Smooth muscle cell of the brain vasculature (primary cell): Measurements from ENCODE around the gene ZC2HC1C.
"Not testable (repeated sequence)": the region's sequence is repeated elsewhere in the genome, so short reads cannot be mapped to it uniquely, and the experiment has no call there.

Experiments used
- DNase-seq: peaks from one replicate; pipeline ENCODE4 v3.0.0-alpha.2; 2012; ENCODE audit warnings: low read depth, low spot score

Gene ZC2HC1C

GRCh38 chr14:75053396-75054291 lies 15.8 kb upstream of the ZC2HC1C start:
- no peak for DNase-seq

GRCh38 chr14:75054421-75054820 lies 15.0 kb upstream of the ZC2HC1C start:
- DNase-seq, result no peak

GRCh38 chr14:75059642-75060041 lies 9.8 kb upstream of the ZC2HC1C start:
- no peak for DNase-seq

GRCh38 chr14:75060420-75060819 lies 9.0 kb upstream of the ZC2HC1C start:
- no peak for DNase-seq

GRCh38 chr14:75063013-75063412 lies 6.4 kb upstream of the ZC2HC1C start:
- no peak for DNase-seq

GRCh38 chr14:75063491-75064204 lies 5.8 kb upstream of the ZC2HC1C start, which contains the start of gene ACYP1:
TSS of gene ACYP1 (minus strand) at chr14:75064024. CDS start at chr14:75063553, 471 bp downstream.
- peak; percentile 61 for DNase-seq

GRCh38 chr14:75064205-75064567 lies 5.3 kb upstream of the ZC2HC1C start:
- DNase-seq, result no peak

- DNase-seq, result no peak
Observed at GRCh38 chr14:75066691-75067090, 2.8 kb upstream of the ZC2HC1C start.

- DNase-seq, result no peak
Observed at GRCh38 chr14:75067212-75067611, 2.2 kb upstream of the ZC2HC1C start.

- DNase-seq, result not testable (repeated sequence)
Observed at GRCh38 chr14:75067765-75068164, 1.7 kb upstream of the ZC2HC1C start.

GRCh38 chr14:75068294-75069120 lies 934 bp upstream of the ZC2HC1C start:
- no peak for DNase-seq

GRCh38 chr14:75069811-75070145 lies 337 bp downstream of the ZC2HC1C start:
- DNase-seq, result no peak

GRCh38 chr14:75070383-75070782 lies 942 bp downstream of the ZC2HC1C start:
- DNase-seq, result no peak

GRCh38 chr14:75077794-75078193 lies 8.4 kb downstream of the ZC2HC1C start:
- DNase-seq, result no peak

GRCh38 chr14:75079521-75079920 lies 10.1 kb downstream of the ZC2HC1C start:
- no peak for DNase-seq

- no peak for DNase-seq
Observed at GRCh38 chr14:75081660-75082229, 12.3 kb downstream of the ZC2HC1C start.

- no peak for DNase-seq
Observed at GRCh38 chr14:75083271-75083670, 13.8 kb downstream of the ZC2HC1C start.

- DNase-seq, result no peak
Observed at GRCh38 chr14:75084513-75084912, 15.1 kb downstream of the ZC2HC1C start.

GRCh38 chr14:75088153-75088552 lies 18.7 kb downstream of the ZC2HC1C start:
- DNase-seq, result no peak

GRCh38 chr14:75088566-75089373 lies 19.3 kb downstream of the ZC2HC1C start:
- DNase-seq, result no peak

- DNase-seq, result no peak
Observed at GRCh38 chr14:75090353-75090752, 20.9 kb downstream of the ZC2HC1C start.
